HL-60 (cell line): ENCODE results near the gene C1orf21.
A peak's percentile ranks its signal among the peaks of the same experiment; 100 is the strongest.

ENCODE experiments used
- DNase-seq, 2 experiments: peaks; one replicate each; pipeline ENCODE4 v3.0.0-alpha.2; 2010 to 2020; ENCODE audit warnings: low read depth in 1 of 2, low spot score in 1 of 2
- H3K27ac ChIP-seq: fragments of 250-450 bp; sonication (Bioruptor Pico); replicated peaks from 2 replicates; pipeline ENCODE4 v1.5.1; 2020; ENCODE audit warnings: mild to moderate bottlenecking, moderate library complexity
- H3K27me3 ChIP-seq: fragments of 250-450 bp; sonication (Bioruptor Pico); 2 replicates; pipeline ENCODE4 v1.5.1; 2021; ENCODE audit warnings: mild to moderate bottlenecking, moderate library complexity; ENCODE audit not compliant: insufficient read depth, poor library complexity, severe bottlenecking
- H3K4me3 ChIP-seq: replicated peaks from 2 replicates; pipeline ENCODE4 v1.5.1; 2011; ENCODE audit warnings: mild to moderate bottlenecking, control low read depth, low read length; ENCODE audit not compliant: insufficient read depth
- CTCF ChIP-seq: IDR thresholded peaks from one replicate; pipeline ENCODE4 v1.5.1; 2011; ENCODE audit warnings: low read length, control low read depth, inconsistent platforms; ENCODE audit not compliant: insufficient read depth
- GABPA ChIP-seq: IDR thresholded peaks from 2 replicates; pipeline ENCODE4 v1.6.1; 2012; ENCODE audit warnings: low read depth
- POLR2AphosphoS5 ChIP-seq: IDR thresholded peaks from 2 replicates; pipeline ENCODE4 v1.6.1; 2012; ENCODE audit warnings: low read depth
- REST ChIP-seq: IDR thresholded peaks from 2 replicates; pipeline ENCODE4 v1.6.1; 2012; ENCODE audit warnings: low read depth; ENCODE audit not compliant: insufficient replicate concordance
- SPI1 ChIP-seq: IDR thresholded peaks from 2 replicates; pipeline ENCODE4 v1.6.1; 2012; ENCODE audit warnings: low read depth, mild to moderate bottlenecking, borderline replicate concordance

The C1orf21 gene

GRCh38 chr1:184485751-184486723 lies 99.2 kb downstream of the C1orf21 start:
- no peak overlapping the region for H3K27ac ChIP-seq
- DNase-seq: no peak
- H3K27me3 ChIP-seq: no peaks in the 10 kb centered on the region
- TF ChIP-seq GABPA: no peak
- no peak for TF ChIP-seq CTCF
- no peak for TF ChIP-seq REST
- TF ChIP-seq POLR2AphosphoS5: no peak
- no peak for TF ChIP-seq SPI1
- H3K4me3 ChIP-seq: no peak overlapping the region

- no peaks in the 10 kb centered on the region for H3K27me3 ChIP-seq
- TF ChIP-seq REST: no peak
- no peak for TF ChIP-seq POLR2AphosphoS5
- no peak for TF ChIP-seq GABPA
- no peak for TF ChIP-seq CTCF
- peak; percentile 76 for TF ChIP-seq SPI1
- no peak overlapping the region for H3K27ac ChIP-seq
- DNase-seq: no peak
- no peak overlapping the region for H3K4me3 ChIP-seq
Measured at GRCh38 chr1:184486761-184487445, 100.1 kb downstream of the C1orf21 start.

- no peaks in the 10 kb centered on the region for H3K27me3 ChIP-seq
- no peak for DNase-seq
- TF ChIP-seq POLR2AphosphoS5 (no peak), REST (no peak), CTCF (no peak), GABPA (no peak), SPI1 (no peak)
Measured at GRCh38 chr1:184487531-184488193, 100.8 kb downstream of the C1orf21 start.

More at GRCh38 chr1:184487531-184488193, 100.8 kb downstream of the C1orf21 start:
- Histone ChIP-seq H3K4me3 (no peak overlapping the region), H3K27ac (no peak overlapping the region)
